SK-N-SH treated with all-trans-retinoic acid at 6 μM for 48 hours (cell line): ENCODE results near the gene TRIM54.

Source experiments
- ATAC-seq: fragments of 200-7000 bp; cut with Tn5 transposase; 3 replicates; pipeline ENCODE4 v1.9.1; 2020; ENCODE audit warnings: mild to moderate bottlenecking, moderate library complexity
- ARNTL ChIP-seq: fragments of 450-650 bp; formaldehyde crosslinking; IDR thresholded peaks from 2 replicates; pipeline ENCODE4 v1.5.0; 2020; ENCODE audit warnings: low read depth, mild to moderate bottlenecking, moderate library complexity, borderline replicate concordance
- BACH2 ChIP-seq: fragments of 250-450 bp; sonication (Bioruptor Pico); IDR thresholded peaks from 2 replicates; pipeline ENCODE4 v1.9.0; 2021; ENCODE audit warnings: mild to moderate bottlenecking, borderline replicate concordance
- CSDC2 ChIP-seq: fragments of 250-450 bp; sonication (Bioruptor Pico); IDR thresholded peaks from 2 replicates; pipeline ENCODE4 v1.5.0; 2020; ENCODE audit warnings: mild to moderate bottlenecking, moderate library complexity
- ESRRG ChIP-seq: fragments of 250-450 bp; sonication (Bioruptor Pico); IDR thresholded peaks from 2 replicates; pipeline ENCODE4 v1.6.1; 2021; ENCODE audit warnings: mild to moderate bottlenecking
- GLIS3 ChIP-seq: fragments of 250-450 bp; sonication (Bioruptor Pico); IDR thresholded peaks from 2 replicates; pipeline ENCODE4 v1.5.0; 2020; ENCODE audit warnings: mild to moderate bottlenecking, moderate library complexity
- ISL1 ChIP-seq: fragments of 250-450 bp; sonication (Bioruptor Pico); IDR thresholded peaks from 2 replicates; pipeline ENCODE4 v2.1.2; 2022; ENCODE audit warnings: mild to moderate bottlenecking, moderate library complexity
- OSR1 ChIP-seq: fragments of 250-450 bp; sonication (Bioruptor Pico); IDR thresholded peaks from 2 replicates; pipeline ENCODE4 v1.8.0; 2022; ENCODE audit warnings: moderate library complexity, mild to moderate bottlenecking, inconsistent platforms
- PPARA ChIP-seq: fragments of 250-450 bp; sonication (Bioruptor Pico); IDR thresholded peaks from 2 replicates; pipeline ENCODE4 v1.5.0; 2020; ENCODE audit warnings: mild to moderate bottlenecking, borderline replicate concordance
- RARB ChIP-seq: fragments of 250-450 bp; sonication (Bioruptor Pico); IDR thresholded peaks from 2 replicates; pipeline ENCODE4 v1.8.0; 2021; ENCODE audit warnings: mild to moderate bottlenecking, moderate library complexity
- SNAI2 ChIP-seq: fragments of 250-450 bp; sonication (Bioruptor Pico); IDR thresholded peaks from 2 replicates; pipeline ENCODE4 v1.5.0; 2020; ENCODE audit warnings: mild to moderate bottlenecking, moderate library complexity
- TCF4 ChIP-seq: fragments of 250-450 bp; sonication (Bioruptor Pico); IDR thresholded peaks from 2 replicates; pipeline ENCODE4 v1.8.0; 2021; ENCODE audit warnings: mild to moderate bottlenecking, moderate library complexity, borderline replicate concordance
- TOX ChIP-seq: fragments of 250-450 bp; sonication (Bioruptor Pico); IDR thresholded peaks from 2 replicates; pipeline ENCODE4 v1.8.0; 2021; ENCODE audit warnings: mild to moderate bottlenecking, moderate library complexity, borderline replicate concordance
- ZC3H10 ChIP-seq: fragments of 250-450 bp; sonication (Bioruptor Pico); IDR thresholded peaks from 2 replicates; pipeline ENCODE4 v1.5.1; 2021; ENCODE audit warnings: mild to moderate bottlenecking, moderate library complexity
- ZFP3 ChIP-seq: fragments of 250-450 bp; sonication (Bioruptor Pico); IDR thresholded peaks from 2 replicates; pipeline ENCODE4 v1.5.0; 2020; ENCODE audit warnings: mild to moderate bottlenecking, moderate library complexity
- ZFP30 ChIP-seq: fragments of 450-650 bp; formaldehyde crosslinking; IDR thresholded peaks from 2 replicates; pipeline ENCODE4 v1.5.0; 2022; ENCODE audit warnings: mild to moderate bottlenecking, moderate library complexity
- ZNF70 ChIP-seq: fragments of 450-650 bp; formaldehyde crosslinking; IDR thresholded peaks from 2 replicates; pipeline ENCODE4 v1.5.0; 2020; ENCODE audit warnings: mild to moderate bottlenecking, moderate library complexity
- ZNF8 ChIP-seq: fragments of 450-650 bp; formaldehyde crosslinking; IDR thresholded peaks from 2 replicates; pipeline ENCODE4 v1.5.0; 2020; ENCODE audit warnings: mild to moderate bottlenecking, moderate library complexity
- TF ChIP-seq, protein P1 (sequence below): fragments of 250-450 bp; sonication (Bioruptor Pico); IDR thresholded peaks from 2 replicates; pipeline ENCODE4 v1.5.0; 2020; ENCODE audit warnings: mild to moderate bottlenecking, moderate library complexity
- TF ChIP-seq, protein P2 (sequence below): fragments of 250-450 bp; sonication (Bioruptor Pico); IDR thresholded peaks from 2 replicates; pipeline ENCODE4 v1.5.1; 2021; ENCODE audit warnings: mild to moderate bottlenecking, moderate library complexity
- TF ChIP-seq, protein P3 (sequence below): fragments of 250-450 bp; sonication (Bioruptor Pico); IDR thresholded peaks from 2 replicates; pipeline ENCODE4 v1.8.0; 2020; ENCODE audit warnings: mild to moderate bottlenecking, moderate library complexity, borderline replicate concordance
- TF ChIP-seq, protein P4 (sequence below): fragments of 250-450 bp; sonication (Bioruptor Pico); IDR thresholded peaks from 2 replicates; pipeline ENCODE4 v1.8.0; 2021; ENCODE audit warnings: low read depth, mild to moderate bottlenecking, moderate library complexity, borderline replicate concordance
- TF ChIP-seq, protein P5 (sequence below): fragments of 250-450 bp; sonication (Bioruptor Pico); IDR thresholded peaks from 2 replicates; pipeline ENCODE4 v1.5.1; 2020; ENCODE audit warnings: low read depth, mild to moderate bottlenecking, moderate library complexity

Gene TRIM54

DNA sequence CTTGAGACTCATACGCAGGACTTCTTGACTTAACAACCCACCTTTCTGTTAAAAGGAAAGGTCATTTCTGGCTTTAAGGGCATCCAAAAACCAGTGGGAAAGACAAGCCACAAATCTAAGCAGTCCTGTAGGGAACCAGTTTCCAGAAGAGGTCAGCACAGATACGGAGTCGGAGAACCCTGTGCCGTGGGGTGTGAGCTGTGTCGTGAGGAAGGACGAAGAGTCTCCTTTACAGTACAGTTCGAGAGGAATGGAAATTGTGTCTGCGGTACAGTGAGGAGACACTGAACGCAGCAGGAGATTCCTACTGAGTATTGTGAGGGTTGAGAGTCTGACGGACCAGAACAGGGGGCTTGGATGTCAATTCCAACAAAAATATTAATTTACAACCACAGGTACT lies 37.1 kb upstream of the TRIM54 start:
- no peak for ATAC-seq
- TF ChIP-seq ARNTL (no peak), TCF4 (CRISPR knock-in tag) (no peak), SNAI2 (no peak), ZFP3 (CRISPR knock-in tag) (no peak), ESRRG (CRISPR knock-in tag) (no peak), OSR1 (no peak), GLIS3 (CRISPR knock-in tag) (no peak), BACH2 (no peak), ZNF70 (no peak), ZNF8 (CRISPR knock-in tag) (no peak)
- TF ChIP-seq, protein P1, sequence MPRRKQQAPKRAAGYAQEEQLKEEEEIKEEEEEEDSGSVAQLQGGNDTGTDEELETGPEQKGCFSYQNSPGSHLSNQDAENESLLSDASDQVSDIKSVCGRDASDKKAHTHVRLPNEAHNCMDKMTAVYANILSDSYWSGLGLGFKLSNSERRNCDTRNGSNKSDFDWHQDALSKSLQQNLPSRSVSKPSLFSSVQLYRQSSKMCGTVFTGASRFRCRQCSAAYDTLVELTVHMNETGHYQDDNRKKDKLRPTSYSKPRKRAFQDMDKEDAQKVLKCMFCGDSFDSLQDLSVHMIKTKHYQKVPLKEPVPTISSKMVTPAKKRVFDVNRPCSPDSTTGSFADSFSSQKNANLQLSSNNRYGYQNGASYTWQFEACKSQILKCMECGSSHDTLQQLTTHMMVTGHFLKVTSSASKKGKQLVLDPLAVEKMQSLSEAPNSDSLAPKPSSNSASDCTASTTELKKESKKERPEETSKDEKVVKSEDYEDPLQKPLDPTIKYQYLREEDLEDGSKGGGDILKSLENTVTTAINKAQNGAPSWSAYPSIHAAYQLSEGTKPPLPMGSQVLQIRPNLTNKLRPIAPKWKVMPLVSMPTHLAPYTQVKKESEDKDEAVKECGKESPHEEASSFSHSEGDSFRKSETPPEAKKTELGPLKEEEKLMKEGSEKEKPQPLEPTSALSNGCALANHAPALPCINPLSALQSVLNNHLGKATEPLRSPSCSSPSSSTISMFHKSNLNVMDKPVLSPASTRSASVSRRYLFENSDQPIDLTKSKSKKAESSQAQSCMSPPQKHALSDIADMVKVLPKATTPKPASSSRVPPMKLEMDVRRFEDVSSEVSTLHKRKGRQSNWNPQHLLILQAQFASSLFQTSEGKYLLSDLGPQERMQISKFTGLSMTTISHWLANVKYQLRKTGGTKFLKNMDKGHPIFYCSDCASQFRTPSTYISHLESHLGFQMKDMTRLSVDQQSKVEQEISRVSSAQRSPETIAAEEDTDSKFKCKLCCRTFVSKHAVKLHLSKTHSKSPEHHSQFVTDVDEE: no peak

DNA sequence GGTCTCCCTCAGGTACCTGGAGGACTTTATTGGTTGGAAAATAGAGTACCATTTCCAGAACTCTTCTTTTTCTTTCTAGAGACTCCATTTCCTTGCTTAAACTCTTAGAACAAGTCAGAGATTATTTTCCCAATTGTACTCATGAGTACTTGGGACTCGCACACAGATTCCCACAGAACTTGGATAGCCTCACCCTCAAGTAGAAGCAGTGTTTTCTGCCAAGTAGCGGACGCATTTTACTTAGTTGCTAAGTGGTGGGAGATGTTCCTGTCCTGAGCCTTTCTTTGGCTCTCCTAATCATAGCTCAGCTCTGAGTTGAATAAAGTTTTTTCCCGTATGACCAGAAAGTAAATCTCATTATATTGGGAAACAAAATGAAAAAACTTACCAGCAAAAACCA lies 36.6 kb upstream of the TRIM54 start:
- TF ChIP-seq RARB (no peak), SNAI2 (no peak), BACH2 (no peak), ARNTL (no peak), ZNF8 (CRISPR knock-in tag) (no peak), ZFP3 (CRISPR knock-in tag) (no peak), ESRRG (CRISPR knock-in tag) (no peak), CSDC2 (CRISPR knock-in tag) (no peak), ISL1 (CRISPR knock-in tag) (no peak), TCF4 (CRISPR knock-in tag) (no peak), OSR1 (no peak), TOX (CRISPR knock-in tag) (no peak), GLIS3 (CRISPR knock-in tag) (no peak)
- TF ChIP-seq, protein P2, sequence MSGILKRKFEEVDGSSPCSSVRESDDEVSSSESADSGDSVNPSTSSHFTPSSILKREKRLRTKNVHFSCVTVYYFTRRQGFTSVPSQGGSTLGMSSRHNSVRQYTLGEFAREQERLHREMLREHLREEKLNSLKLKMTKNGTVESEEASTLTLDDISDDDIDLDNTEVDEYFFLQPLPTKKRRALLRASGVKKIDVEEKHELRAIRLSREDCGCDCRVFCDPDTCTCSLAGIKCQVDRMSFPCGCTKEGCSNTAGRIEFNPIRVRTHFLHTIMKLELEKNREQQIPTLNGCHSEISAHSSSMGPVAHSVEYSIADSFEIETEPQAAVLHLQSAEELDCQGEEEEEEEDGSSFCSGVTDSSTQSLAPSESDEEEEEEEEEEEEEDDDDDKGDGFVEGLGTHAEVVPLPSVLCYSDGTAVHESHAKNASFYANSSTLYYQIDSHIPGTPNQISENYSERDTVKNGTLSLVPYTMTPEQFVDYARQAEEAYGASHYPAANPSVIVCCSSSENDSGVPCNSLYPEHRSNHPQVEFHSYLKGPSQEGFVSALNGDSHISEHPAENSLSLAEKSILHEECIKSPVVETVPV (CRISPR knock-in tag): no peak
- TF ChIP-seq, protein P3, sequence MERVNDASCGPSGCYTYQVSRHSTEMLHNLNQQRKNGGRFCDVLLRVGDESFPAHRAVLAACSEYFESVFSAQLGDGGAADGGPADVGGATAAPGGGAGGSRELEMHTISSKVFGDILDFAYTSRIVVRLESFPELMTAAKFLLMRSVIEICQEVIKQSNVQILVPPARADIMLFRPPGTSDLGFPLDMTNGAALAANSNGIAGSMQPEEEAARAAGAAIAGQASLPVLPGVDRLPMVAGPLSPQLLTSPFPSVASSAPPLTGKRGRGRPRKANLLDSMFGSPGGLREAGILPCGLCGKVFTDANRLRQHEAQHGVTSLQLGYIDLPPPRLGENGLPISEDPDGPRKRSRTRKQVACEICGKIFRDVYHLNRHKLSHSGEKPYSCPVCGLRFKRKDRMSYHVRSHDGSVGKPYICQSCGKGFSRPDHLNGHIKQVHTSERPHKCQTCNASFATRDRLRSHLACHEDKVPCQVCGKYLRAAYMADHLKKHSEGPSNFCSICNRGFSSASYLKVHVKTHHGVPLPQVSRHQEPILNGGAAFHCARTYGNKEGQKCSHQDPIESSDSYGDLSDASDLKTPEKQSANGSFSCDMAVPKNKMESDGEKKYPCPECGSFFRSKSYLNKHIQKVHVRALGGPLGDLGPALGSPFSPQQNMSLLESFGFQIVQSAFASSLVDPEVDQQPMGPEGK (CRISPR knock-in tag): no peak
- no peak for ATAC-seq

DNA sequence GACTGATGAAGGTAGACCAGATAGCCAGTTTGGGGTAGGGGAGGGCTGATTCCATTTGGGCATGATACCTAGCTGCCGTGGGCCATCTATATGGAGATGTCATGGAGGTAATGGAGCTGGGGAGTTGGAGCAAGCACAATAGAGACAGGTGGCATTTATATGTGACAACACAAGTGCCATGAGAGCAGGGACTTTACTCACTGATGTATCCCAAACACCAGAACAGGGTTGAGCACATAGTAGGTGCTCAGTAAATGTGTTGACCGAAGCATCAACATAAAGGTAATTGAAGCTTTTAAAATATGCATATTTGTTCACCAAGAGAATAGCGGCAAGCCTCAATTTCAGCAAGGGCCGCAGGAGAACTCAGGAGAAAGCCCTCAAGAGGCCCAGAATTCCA lies 34.3 kb upstream of the TRIM54 start:
- ATAC-seq: no peak
- TF ChIP-seq, protein P3 (CRISPR knock-in tag): no peak
- TF ChIP-seq ZC3H10 (CRISPR knock-in tag) (no peak), OSR1 (no peak), ZFP3 (CRISPR knock-in tag) (no peak), ZNF70 (no peak), SNAI2 (no peak), TCF4 (CRISPR knock-in tag) (no peak), PPARA (no peak), GLIS3 (CRISPR knock-in tag) (no peak), ARNTL (no peak), TOX (CRISPR knock-in tag) (no peak), ISL1 (CRISPR knock-in tag) (no peak), BACH2 (no peak), ESRRG (CRISPR knock-in tag) (no peak), ZFP30 (CRISPR knock-in tag) (no peak)
- TF ChIP-seq, protein P4, sequence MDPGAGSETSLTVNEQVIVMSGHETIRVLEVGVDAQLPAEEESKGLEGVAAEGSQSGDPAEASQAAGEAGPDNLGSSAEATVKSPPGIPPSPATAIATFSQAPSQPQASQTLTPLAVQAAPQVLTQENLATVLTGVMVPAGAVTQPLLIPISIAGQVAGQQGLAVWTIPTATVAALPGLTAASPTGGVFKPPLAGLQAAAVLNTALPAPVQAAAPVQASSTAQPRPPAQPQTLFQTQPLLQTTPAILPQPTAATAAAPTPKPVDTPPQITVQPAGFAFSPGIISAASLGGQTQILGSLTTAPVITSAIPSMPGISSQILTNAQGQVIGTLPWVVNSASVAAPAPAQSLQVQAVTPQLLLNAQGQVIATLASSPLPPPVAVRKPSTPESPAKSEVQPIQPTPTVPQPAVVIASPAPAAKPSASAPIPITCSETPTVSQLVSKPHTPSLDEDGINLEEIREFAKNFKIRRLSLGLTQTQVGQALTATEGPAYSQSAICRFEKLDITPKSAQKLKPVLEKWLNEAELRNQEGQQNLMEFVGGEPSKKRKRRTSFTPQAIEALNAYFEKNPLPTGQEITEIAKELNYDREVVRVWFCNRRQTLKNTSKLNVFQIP (CRISPR knock-in tag): no peak
- TF ChIP-seq, protein P5, sequence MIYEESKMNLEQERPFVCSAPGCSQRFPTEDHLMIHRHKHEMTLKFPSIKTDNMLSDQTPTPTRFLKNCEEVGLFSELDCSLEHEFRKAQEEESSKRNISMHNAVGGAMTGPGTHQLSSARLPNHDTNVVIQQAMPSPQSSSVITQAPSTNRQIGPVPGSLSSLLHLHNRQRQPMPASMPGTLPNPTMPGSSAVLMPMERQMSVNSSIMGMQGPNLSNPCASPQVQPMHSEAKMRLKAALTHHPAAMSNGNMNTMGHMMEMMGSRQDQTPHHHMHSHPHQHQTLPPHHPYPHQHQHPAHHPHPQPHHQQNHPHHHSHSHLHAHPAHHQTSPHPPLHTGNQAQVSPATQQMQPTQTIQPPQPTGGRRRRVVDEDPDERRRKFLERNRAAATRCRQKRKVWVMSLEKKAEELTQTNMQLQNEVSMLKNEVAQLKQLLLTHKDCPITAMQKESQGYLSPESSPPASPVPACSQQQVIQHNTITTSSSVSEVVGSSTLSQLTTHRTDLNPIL (CRISPR knock-in tag): no peak
